Measurements from ENCODE around the gene THADA. TPM values are rescaled to one million over a fixed set of nuclear protein-coding genes. Genes with fewer than 3 reads are reported as not detected.
"Not testable (repeated sequence)": the region's sequence is repeated elsewhere in the genome, so short reads cannot be mapped to it uniquely, and the experiment has no call there.

Gene THADA
- total and polyA plus RNA-seq, 2 experiments from 2014 or later: 10.8 to 18.8 TPM

DNA sequence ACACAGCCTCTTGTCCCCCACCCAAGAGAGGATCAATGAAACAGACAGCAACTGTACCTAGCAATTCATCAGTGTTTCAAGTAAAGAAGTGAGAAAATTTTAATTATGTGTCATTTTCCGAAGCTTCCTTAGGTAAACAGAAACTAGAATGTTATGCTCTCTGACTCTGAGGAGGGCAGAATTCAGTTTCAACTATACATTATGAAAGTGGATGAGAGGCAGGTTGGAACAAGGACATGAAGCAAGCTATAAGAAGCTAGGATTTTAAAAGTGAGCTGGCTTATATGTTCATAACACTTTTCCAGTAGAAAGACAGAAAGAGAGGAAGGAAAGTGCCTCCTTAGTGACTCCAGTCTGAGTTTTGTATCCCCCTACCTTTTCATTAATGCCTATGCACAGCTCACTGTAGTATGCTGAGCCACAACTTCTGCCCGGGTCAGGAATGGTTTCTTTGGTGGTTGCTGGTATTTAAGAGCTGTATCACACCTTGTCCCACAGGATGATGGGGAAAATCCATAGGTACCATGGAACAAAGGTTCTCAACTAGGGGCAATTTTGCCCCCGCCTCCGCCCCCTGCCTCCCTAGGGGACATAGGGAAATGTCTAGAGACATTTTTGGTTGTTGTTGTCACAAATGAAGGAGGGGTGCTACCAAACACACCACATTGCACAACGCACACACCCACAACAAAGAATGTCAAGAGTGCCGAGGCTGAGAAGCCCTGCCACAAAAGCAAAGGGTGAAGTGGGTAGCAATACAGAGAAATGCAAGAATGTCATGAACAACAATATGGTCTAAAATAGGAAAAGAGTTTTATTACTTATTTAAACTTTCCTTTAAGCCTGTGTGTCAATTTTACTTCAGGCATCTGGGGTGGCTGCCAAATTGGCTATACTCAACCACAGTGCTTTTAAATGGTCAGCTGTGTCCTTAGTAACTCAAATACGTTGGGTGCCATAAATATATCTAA is 208.5 kb downstream of the THADA start:
- peak overlapping the region; percentile 25 for H3K27ac ChIP-seq
- H3K79me2 ChIP-seq: no peaks in the 10 kb centered on the region
- peaks cover 28% of the 10 kb centered on the region for H3K4me1 ChIP-seq (ENCODE audit: insufficient read depth)
- TF ChIP-seq EZH2 (IDR thresholded peaks at IDR 0.05; ENCODE audit: borderline replicate concordance) (no peak), EZH2phosphoT487 (IDR thresholded peaks at IDR 0.05; ENCODE audit: low read depth, severe bottlenecking, unreplicated experiment) (no peak)
- TF ChIP-seq, protein P1, sequence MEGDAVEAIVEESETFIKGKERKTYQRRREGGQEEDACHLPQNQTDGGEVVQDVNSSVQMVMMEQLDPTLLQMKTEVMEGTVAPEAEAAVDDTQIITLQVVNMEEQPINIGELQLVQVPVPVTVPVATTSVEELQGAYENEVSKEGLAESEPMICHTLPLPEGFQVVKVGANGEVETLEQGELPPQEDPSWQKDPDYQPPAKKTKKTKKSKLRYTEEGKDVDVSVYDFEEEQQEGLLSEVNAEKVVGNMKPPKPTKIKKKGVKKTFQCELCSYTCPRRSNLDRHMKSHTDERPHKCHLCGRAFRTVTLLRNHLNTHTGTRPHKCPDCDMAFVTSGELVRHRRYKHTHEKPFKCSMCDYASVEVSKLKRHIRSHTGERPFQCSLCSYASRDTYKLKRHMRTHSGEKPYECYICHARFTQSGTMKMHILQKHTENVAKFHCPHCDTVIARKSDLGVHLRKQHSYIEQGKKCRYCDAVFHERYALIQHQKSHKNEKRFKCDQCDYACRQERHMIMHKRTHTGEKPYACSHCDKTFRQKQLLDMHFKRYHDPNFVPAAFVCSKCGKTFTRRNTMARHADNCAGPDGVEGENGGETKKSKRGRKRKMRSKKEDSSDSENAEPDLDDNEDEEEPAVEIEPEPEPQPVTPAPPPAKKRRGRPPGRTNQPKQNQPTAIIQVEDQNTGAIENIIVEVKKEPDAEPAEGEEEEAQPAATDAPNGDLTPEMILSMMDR (IDR thresholded peaks at IDR 0.05; ENCODE audit: poor library complexity): no peak
- WGBS (ENCODE audit: low lambda C conversion rate, missing lambda C conversion rate): 76% methylated on average over 7 of the region's 7 CpGs
- no peaks in the 10 kb centered on the region for H4K20me1 ChIP-seq (ENCODE audit: insufficient read depth, poor library complexity, severe bottlenecking)
- H3K9me3 ChIP-seq (ENCODE audit: low read depth): no peaks in the 10 kb centered on the region
- no peaks in the 10 kb centered on the region for H3K36me3 ChIP-seq (replicated peaks; ENCODE audit: insufficient read depth, low read depth)
- no peak overlapping the region for H2AFZ ChIP-seq
- DNase-seq (ENCODE audit: low spot score): no peak
- H3K4me3 ChIP-seq: no peak overlapping the region
- H3K27me3 ChIP-seq: no peaks in the 10 kb centered on the region
- peak overlapping the region; percentile 3 for H3K4me2 ChIP-seq
- H3K9me2 ChIP-seq (replicated peaks; ENCODE audit: insufficient read depth): no peaks in the 10 kb centered on the region

DNA sequence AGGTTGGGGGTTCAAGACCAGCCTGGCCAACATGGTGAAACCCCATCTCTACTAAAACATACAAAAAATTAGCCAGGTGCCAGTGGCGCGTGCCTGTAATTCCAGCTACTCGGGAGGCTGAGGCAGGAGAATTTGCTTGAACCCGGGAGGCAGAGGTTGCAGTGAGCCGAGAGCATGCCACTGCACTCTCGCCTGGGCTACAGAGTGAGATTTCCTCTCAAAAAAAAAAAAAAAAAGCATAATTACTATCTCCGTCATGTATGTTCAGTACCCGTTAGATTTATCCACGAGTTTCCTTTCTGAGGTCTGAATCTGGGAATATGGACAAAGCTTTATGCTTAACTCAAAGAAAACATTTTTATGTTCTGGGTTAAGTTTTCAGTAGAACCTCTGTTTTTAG is 209.2 kb downstream of the THADA start:
- not testable (repeated sequence) for H4K20me1 ChIP-seq (ENCODE audit: insufficient read depth, poor library complexity, severe bottlenecking); H2AFZ ChIP-seq; H3K79me2 ChIP-seq; H3K4me3 ChIP-seq; H3K9me3 ChIP-seq (ENCODE audit: low read depth); H3K36me3 ChIP-seq (replicated peaks; ENCODE audit: insufficient read depth, low read depth); DNase-seq (ENCODE audit: low spot score); H3K27me3 ChIP-seq; H3K9me2 ChIP-seq (replicated peaks; ENCODE audit: insufficient read depth)
- peaks cover 28% of the 10 kb centered on the region for H3K4me1 ChIP-seq (ENCODE audit: insufficient read depth)
- peak overlapping the region; percentile 3 for H3K4me2 ChIP-seq
- H3K27ac ChIP-seq: peak overlapping the region; percentile 25
- WGBS (ENCODE audit: low lambda C conversion rate, missing lambda C conversion rate): 97% methylated on average over 9 of the region's 9 CpGs

DNA sequence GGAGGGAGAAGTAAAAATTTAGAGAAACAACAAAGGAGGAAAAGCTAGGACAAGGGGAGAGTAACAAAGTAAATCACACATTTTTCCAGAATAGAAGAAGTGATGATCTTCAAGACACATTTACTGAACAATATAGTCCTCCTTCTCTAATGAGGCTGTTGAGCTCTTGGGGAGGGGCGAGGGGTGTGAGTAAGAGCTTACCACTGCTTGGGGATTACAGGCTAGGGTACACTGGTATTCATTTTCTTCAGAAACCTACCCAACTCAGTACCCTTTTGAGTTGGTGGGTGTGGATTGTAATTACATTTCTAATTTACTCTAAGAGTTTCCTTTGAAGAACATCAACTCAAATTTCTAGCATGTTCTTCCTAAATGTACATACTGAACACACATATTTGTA is 211.7 kb downstream of the THADA start:
- no peak overlapping the region for H3K4me3 ChIP-seq

DNA sequence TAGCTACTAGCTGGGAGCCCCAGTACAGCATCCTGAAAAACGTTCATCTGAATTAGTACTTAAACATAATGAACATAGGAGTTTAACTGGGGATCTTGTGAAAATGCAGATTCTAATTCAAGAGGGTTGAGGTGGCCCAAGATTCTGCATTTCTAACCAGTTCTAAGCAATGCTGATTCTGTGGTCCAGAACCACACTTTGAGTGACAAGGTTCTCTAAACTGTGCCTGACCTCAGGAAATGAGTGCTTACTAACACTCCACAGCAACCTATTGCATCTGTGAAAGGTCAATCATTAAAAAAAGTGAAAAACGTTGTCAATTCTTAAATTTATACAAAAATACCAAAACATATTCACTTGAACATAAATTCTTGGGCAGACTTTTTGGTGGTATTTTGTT is 212.3 kb downstream of the THADA start:
- no peak overlapping the region for H2AFZ ChIP-seq
- no peak overlapping the region for H3K4me2 ChIP-seq
- no peaks in the 10 kb centered on the region for H4K20me1 ChIP-seq (ENCODE audit: insufficient read depth, poor library complexity, severe bottlenecking)
- DNase-seq (ENCODE audit: low spot score): no peak
- TF ChIP-seq EZH2 (IDR thresholded peaks at IDR 0.05; ENCODE audit: borderline replicate concordance) (no peak), EZH2phosphoT487 (IDR thresholded peaks at IDR 0.05; ENCODE audit: low read depth, severe bottlenecking, unreplicated experiment) (no peak)
- TF ChIP-seq, protein P1 (IDR thresholded peaks at IDR 0.05; ENCODE audit: poor library complexity): no peak
- no peak overlapping the region for H3K27ac ChIP-seq
- 87% methylated on average over 2 of the region's 2 CpGs for WGBS (ENCODE audit: low lambda C conversion rate, missing lambda C conversion rate)
- no peaks in the 10 kb centered on the region for H3K9me2 ChIP-seq (replicated peaks; ENCODE audit: insufficient read depth)
- H3K4me3 ChIP-seq: no peak overlapping the region
- H3K4me1 ChIP-seq (ENCODE audit: insufficient read depth): peaks cover 7% of the 10 kb centered on the region
- no peaks in the 10 kb centered on the region for H3K36me3 ChIP-seq (replicated peaks; ENCODE audit: insufficient read depth, low read depth)
- H3K27me3 ChIP-seq: no peaks in the 10 kb centered on the region
- no peaks in the 10 kb centered on the region for H3K9me3 ChIP-seq (ENCODE audit: low read depth)
- no peaks in the 10 kb centered on the region for H3K79me2 ChIP-seq

More for the DNA sequence above, 211.7 kb downstream of the THADA start:
- no peak for DNase-seq (ENCODE audit: low spot score)
- peaks cover 12% of the 10 kb centered on the region for H3K4me1 ChIP-seq (ENCODE audit: insufficient read depth)
- no peak overlapping the region for H3K4me2 ChIP-seq
- H3K27ac ChIP-seq: no peak overlapping the region
- H2AFZ ChIP-seq: no peak overlapping the region
- no peaks in the 10 kb centered on the region for H3K27me3 ChIP-seq
- H4K20me1 ChIP-seq (ENCODE audit: insufficient read depth, poor library complexity, severe bottlenecking): no peaks in the 10 kb centered on the region
- no peaks in the 10 kb centered on the region for H3K36me3 ChIP-seq (replicated peaks; ENCODE audit: insufficient read depth, low read depth)
- WGBS (ENCODE audit: low lambda C conversion rate, missing lambda C conversion rate): 100% methylated on average over 1 of the region's 1 CpG
- TF ChIP-seq EZH2phosphoT487 (IDR thresholded peaks at IDR 0.05; ENCODE audit: low read depth, severe bottlenecking, unreplicated experiment) (no peak), EZH2 (IDR thresholded peaks at IDR 0.05; ENCODE audit: borderline replicate concordance) (no peak)
- TF ChIP-seq, protein P1 (IDR thresholded peaks at IDR 0.05; ENCODE audit: poor library complexity): no peak
- no peaks in the 10 kb centered on the region for H3K9me2 ChIP-seq (replicated peaks; ENCODE audit: insufficient read depth)
- H3K9me3 ChIP-seq (ENCODE audit: low read depth): no peaks in the 10 kb centered on the region
- H3K79me2 ChIP-seq: no peaks in the 10 kb centered on the region

Measured in hepatocyte (in vitro differentiated cells).